ENCODE measurements around the gene APBA2. TPM values are rescaled to one million over a fixed set of nuclear protein-coding genes. Genes with fewer than 3 reads are reported as not detected.

The APBA2 gene
- total RNA-seq, 1 donor from 2014 or later = 33.1 TPM

DNA sequence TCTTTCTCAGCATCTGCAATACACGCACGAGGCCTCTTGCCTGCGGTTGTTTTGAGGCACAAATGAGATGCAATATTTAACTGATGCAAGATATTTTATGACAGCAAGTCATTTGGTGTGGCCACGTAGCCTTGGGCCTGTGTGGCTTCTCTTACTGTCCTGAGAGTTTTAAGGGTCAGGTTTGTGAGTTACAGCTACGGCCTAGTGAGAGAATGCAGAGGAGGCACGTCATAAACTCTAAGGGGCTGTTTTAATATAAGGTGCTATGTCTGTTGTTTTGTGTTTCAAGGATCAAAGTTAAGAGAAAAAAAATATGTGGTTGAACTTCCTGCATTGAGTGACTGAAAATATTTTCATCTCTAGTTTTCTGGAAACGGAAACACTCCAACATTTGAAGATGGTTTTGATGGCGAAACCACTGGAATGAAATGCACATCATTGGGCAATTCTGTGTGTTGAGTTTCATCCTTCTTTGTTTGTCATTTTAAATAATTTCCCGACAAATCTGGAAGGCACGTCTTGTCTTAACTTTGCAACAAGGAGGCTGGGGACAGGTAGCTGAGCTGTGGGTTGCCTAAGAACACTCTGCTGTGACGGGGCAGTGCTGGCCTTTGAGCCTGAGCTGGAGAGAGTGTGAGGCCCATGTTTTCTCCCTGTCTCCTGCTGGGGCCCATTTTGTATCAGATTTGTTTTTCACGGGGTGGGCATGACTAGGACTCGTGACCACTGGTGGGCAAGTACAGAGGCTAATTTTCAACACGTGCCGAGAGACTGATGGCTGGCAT is 5.1 kb downstream of the APBA2 start:
- Mint-ChIP-seq H3K36me3 (no peaks in the 10 kb centered on the region), H3K9me3 (no peaks in the 10 kb centered on the region), H3K27ac (no peak overlapping the region), H3K27me3 (ENCODE audit: low read depth) (no peaks in the 10 kb centered on the region), H3K4me1 (peaks cover 15% of the 10 kb centered on the region), H3K4me3 (no peak overlapping the region)
- no peak for DNase-seq (ENCODE audit: low spot score in 2 of 2, unreplicated experiment in 2 of 2)
- TF ChIP-seq, protein P1, sequence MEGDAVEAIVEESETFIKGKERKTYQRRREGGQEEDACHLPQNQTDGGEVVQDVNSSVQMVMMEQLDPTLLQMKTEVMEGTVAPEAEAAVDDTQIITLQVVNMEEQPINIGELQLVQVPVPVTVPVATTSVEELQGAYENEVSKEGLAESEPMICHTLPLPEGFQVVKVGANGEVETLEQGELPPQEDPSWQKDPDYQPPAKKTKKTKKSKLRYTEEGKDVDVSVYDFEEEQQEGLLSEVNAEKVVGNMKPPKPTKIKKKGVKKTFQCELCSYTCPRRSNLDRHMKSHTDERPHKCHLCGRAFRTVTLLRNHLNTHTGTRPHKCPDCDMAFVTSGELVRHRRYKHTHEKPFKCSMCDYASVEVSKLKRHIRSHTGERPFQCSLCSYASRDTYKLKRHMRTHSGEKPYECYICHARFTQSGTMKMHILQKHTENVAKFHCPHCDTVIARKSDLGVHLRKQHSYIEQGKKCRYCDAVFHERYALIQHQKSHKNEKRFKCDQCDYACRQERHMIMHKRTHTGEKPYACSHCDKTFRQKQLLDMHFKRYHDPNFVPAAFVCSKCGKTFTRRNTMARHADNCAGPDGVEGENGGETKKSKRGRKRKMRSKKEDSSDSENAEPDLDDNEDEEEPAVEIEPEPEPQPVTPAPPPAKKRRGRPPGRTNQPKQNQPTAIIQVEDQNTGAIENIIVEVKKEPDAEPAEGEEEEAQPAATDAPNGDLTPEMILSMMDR (IDR thresholded peaks at IDR 0.05; ENCODE audit: unreplicated experiment) = no peak

DNA sequence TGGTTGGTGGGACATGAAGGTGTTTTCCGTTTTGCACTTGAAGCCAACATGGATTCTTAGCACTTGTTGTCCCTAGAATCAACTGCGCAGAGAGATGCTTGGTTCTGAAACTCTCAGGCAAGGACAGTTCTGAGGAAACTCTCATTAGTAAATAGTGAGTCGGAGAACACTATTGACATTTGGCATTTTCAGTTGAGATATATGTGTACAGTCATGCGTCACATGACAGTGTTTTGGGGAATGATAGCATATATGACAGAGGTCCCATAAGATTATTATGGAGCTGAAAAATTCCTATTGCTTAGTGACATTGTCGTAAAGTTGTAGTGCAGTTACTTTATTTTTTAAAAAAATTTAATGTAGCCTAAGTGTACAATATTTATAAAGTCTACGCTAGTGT is 5.8 kb downstream of the APBA2 start:
- DNase-seq (ENCODE audit: low spot score in 2 of 2, unreplicated experiment in 2 of 2) = no peak
- Mint-ChIP-seq H3K4me1 (peaks cover 15% of the 10 kb centered on the region), H3K27ac (no peak overlapping the region), H3K36me3 (no peaks in the 10 kb centered on the region), H3K27me3 (ENCODE audit: low read depth) (no peaks in the 10 kb centered on the region), H3K4me3 (no peak overlapping the region), H3K9me3 (no peaks in the 10 kb centered on the region)
- TF ChIP-seq, protein P1 (IDR thresholded peaks at IDR 0.05; ENCODE audit: unreplicated experiment) = no peak

DNA sequence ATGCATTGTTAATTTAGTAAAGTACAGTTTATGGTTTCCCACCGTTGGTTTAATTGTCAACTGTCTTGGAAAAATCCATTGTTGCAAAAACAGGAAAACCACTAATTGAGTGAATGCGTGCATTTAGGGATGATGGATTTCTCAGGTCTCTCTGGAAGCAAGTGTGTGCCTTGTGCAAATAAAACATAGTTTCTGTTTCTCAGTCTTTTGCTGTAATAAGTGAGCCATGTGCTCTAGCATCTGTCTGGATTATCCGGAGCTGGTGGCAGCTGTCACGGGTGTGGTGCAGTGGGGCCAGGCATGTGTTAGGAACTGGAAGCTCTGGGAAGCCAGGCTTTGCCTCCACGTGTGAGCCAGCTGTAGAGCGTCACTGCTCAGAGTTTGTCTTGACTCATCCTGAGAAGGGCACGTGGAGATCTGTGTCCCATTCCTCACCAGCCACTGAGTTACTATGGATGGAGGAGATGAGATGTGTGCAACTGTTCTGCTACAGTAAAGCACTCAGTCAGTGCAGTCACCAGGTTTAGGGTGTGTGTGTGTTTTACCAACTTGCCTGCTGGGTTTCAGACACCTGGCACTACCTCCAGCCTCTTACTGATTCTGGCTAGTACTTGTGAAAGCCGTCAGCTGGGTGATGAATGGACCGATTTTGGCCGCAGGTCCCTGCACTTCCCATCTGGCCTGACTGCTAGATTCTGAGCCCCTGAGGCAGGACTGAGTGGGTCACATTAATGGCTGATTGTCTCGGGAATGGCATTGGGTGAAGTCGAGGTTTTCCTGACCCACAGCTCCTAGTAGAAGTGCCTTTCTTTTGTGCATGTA is 7.2 kb downstream of the APBA2 start:
- TF ChIP-seq, protein P1 (IDR thresholded peaks at IDR 0.05; ENCODE audit: unreplicated experiment) = no peak
- H3K4me1 Mint-ChIP-seq = peaks cover 3% of the 10 kb centered on the region
- no peaks in the 10 kb centered on the region for H3K27me3 Mint-ChIP-seq (ENCODE audit: low read depth)
- no peaks in the 10 kb centered on the region for H3K9me3 Mint-ChIP-seq
- H3K36me3 Mint-ChIP-seq = no peaks in the 10 kb centered on the region
- H3K27ac Mint-ChIP-seq = no peak overlapping the region
- DNase-seq (ENCODE audit: low spot score in 2 of 2, unreplicated experiment in 2 of 2) = no peak
- H3K4me3 Mint-ChIP-seq = no peak overlapping the region

DNA sequence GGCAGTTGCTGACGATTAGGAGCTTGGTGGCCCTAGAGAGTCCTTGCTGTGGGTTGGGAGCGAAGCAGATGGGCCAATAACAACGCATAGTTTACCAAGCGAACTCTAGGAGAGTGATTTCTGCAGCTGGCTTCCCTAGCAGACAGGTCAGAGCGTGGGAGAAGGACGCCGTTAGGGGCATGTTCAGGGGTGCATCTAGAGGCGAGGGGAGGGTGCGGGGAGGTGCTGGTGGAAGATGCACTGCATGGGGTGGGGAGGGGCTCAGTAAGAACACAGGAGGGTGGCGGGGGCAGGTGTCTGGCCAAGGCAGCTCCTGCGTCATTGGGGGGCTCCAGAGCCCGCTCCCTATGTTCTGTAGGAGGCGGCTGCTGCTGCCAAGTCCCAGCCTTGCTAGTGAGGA is 8.9 kb downstream of the APBA2 start:
- H3K27me3 Mint-ChIP-seq (ENCODE audit: low read depth) = no peaks in the 10 kb centered on the region
- H3K36me3 Mint-ChIP-seq = no peaks in the 10 kb centered on the region
- no peak overlapping the region for H3K27ac Mint-ChIP-seq
- TF ChIP-seq, protein P1 (IDR thresholded peaks at IDR 0.05; ENCODE audit: unreplicated experiment) = no peak
- no peak for DNase-seq (ENCODE audit: low spot score in 2 of 2, unreplicated experiment in 2 of 2)
- H3K4me1 Mint-ChIP-seq = peaks cover 3% of the 10 kb centered on the region
- H3K4me3 Mint-ChIP-seq = no peak overlapping the region
- no peaks in the 10 kb centered on the region for H3K9me3 Mint-ChIP-seq

DNA sequence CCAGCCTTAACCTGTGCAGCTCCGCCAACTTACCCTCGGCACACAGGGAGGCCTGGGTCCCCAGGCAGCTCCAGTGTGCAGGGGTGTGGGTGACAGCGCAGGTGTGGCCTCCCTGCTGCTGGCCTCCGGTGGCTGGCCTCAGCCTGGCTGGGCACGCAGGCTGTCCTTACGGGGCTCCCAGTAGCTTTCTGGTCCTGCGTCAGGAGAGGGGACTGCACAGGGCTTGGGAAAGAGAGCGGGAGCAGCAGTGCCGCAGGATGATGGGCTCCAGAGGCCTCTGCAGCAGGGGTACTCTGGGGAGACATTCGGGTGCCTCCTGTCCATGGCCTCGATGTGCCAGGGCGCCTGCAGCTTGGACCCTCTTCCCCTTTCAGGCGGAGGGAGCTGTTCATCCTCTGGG is 9.4 kb downstream of the APBA2 start:
- Mint-ChIP-seq H3K9me3 (no peaks in the 10 kb centered on the region), H3K27ac (no peak overlapping the region), H3K36me3 (no peaks in the 10 kb centered on the region), H3K4me1 (peaks cover 3% of the 10 kb centered on the region), H3K27me3 (ENCODE audit: low read depth) (no peaks in the 10 kb centered on the region), H3K4me3 (no peak overlapping the region)
- TF ChIP-seq, protein P1 (IDR thresholded peaks at IDR 0.05; ENCODE audit: unreplicated experiment) = no peak
- no peak for DNase-seq (ENCODE audit: low spot score in 2 of 2, unreplicated experiment in 2 of 2)
